A673 (cell line): ENCODE results near the gene DIPK1A. TPM values are rescaled to one million over a fixed set of nuclear protein-coding genes. Genes with fewer than 3 reads are reported as not detected.

ENCODE experiments used
- BruUV-seq: library from RNA; stranded (reverse); fragments of 400-500 nt; replicated peaks from 2 replicates; lab custom pipeline; 2021; lab: Mats Ljungman, UMichigan
- CTCF ChIA-PET: fragments of 300-600 bp; sonication (Branson Sonifier 250); formaldehyde crosslinking; loops from one replicate; lab custom pipeline; 2022; ENCODE audit warnings: antibody characterized with exemption; lab: Charles Lee
- POLR2A ChIA-PET: fragments of 300-600 bp; sonication (Branson Sonifier 250); formaldehyde crosslinking; loops from one replicate; lab custom pipeline; 2022; ENCODE audit warnings: antibody characterized with exemption; ENCODE audit not compliant: low non-redundant PET; lab: Charles Lee
- DNase-seq: peaks from one replicate; pipeline ENCODE4 v3.0.0-alpha.2; 2015; ENCODE audit warnings: low spot score
- H3K27ac ChIP-seq: fragments of 200-600 bp; sonication (generic); 2 replicates; pipeline ENCODE4 v1.5.1; 2016; ENCODE audit warnings: mixed run types, low read depth, mild to moderate bottlenecking, mixed read lengths, antibody characterized with exemption, low read length; ENCODE audit not compliant: poor library complexity, severe bottlenecking
- H3K27me3 ChIP-seq: fragments of 200-600 bp; sonication (generic); replicated peaks from 2 replicates; pipeline ENCODE4 v1.6.1; 2017; ENCODE audit warnings: mixed run types, low read depth, mild to moderate bottlenecking, mixed read lengths, antibody characterized with exemption, low read length; ENCODE audit not compliant: insufficient read depth, poor library complexity
- H3K36me3 ChIP-seq: fragments of 200-600 bp; sonication (generic); 2 replicates; pipeline ENCODE4 v1.6.1; 2016; ENCODE audit warnings: mixed run types, mild to moderate bottlenecking, mixed read lengths, antibody characterized with exemption, low read length; ENCODE audit not compliant: insufficient read depth, poor library complexity, severe bottlenecking
- H3K4me1 ChIP-seq: fragments of 200-600 bp; sonication (generic); 2 replicates; pipeline ENCODE4 v1.6.1; 2017; ENCODE audit warnings: mixed run types, mild to moderate bottlenecking, mixed read lengths, antibody characterized with exemption, low read length; ENCODE audit not compliant: insufficient read depth, poor library complexity, severe bottlenecking
- H3K4me3 ChIP-seq: fragments of 200-600 bp; sonication (generic); 2 replicates; pipeline ENCODE4 v1.5.1; 2016; ENCODE audit warnings: low read depth, mixed run types, mild to moderate bottlenecking, mixed read lengths, low read length; ENCODE audit not compliant: poor library complexity, severe bottlenecking
- H3K9me3 ChIP-seq: fragments of 200-600 bp; sonication (generic); 2 replicates; pipeline ENCODE4 v1.6.1; 2016; ENCODE audit warnings: mixed run types, low read depth, mild to moderate bottlenecking, mixed read lengths, antibody characterized with exemption, low read length; ENCODE audit not compliant: poor library complexity, severe bottlenecking
- EZH2 ChIP-seq: fragments of 200-600 bp; sonication (generic); IDR thresholded peaks from 2 replicates; pipeline ENCODE4 v1.6.1; 2017; ENCODE audit warnings: borderline replicate concordance, low read depth, mild to moderate bottlenecking, mixed read lengths, antibody characterized with exemption, low read length; ENCODE audit not compliant: poor library complexity, severe bottlenecking
- intact Hi-C: fragments of 100-400 bp; cut with micrococcal nuclease; formaldehyde crosslinking; loops from one replicate; pipeline ENCODE4 v1.10.0; 2022; ENCODE audit not compliant: unreplicated experiment
- total RNA-seq: library from RNA; stranded (reverse); gene quantifications from 2 replicates; pipeline ENCODE4 v1.2.3, GENCODE V29; 2021
- TF ChIP-seq, protein P1 (sequence below): fragments of 300-800, 200-600 bp; sonication (generic); conservative IDR thresholded peaks from 2 replicates; pipeline ENCODE4 v1.5.1; 2017; ENCODE audit warnings: low read depth, mild to moderate bottlenecking, antibody characterized with exemption, low read length, moderate library complexity, mixed read lengths

DIPK1A gene
- total RNA-seq, 1 experiment from 2014 or later: 10.9 TPM

DNA sequence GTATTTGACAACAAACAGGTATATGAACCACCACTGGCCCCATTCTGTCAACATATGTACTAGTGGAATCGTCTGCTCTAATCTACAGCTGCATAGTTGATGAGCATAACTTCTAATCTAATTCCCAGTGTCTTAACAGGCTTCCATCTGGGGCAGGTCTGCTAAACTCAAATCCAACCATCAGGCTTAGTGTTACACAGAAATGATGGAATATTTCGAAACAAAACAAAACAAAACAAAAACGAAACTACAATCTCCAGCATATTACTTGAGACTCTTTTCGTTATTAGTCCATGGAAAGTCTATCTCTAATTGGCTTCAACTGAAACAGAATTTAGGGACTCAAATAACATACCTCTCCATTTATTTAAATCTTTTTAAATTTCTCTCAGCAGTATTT, 37.6 kb downstream of the DIPK1A start:
- Histone ChIP-seq H3K36me3 (no peaks in the 10 kb centered on the region), H3K9me3 (no peaks in the 10 kb centered on the region), H3K27me3 (no peaks in the 10 kb centered on the region), H3K4me3 (no peak overlapping the region), H3K27ac (no peak overlapping the region), H3K4me1 (peaks cover 6% of the 10 kb centered on the region)
- intact Hi-C loops: no loop called here
- POLR2A ChIA-PET: no interaction called here
- TF ChIP-seq, protein P1, sequence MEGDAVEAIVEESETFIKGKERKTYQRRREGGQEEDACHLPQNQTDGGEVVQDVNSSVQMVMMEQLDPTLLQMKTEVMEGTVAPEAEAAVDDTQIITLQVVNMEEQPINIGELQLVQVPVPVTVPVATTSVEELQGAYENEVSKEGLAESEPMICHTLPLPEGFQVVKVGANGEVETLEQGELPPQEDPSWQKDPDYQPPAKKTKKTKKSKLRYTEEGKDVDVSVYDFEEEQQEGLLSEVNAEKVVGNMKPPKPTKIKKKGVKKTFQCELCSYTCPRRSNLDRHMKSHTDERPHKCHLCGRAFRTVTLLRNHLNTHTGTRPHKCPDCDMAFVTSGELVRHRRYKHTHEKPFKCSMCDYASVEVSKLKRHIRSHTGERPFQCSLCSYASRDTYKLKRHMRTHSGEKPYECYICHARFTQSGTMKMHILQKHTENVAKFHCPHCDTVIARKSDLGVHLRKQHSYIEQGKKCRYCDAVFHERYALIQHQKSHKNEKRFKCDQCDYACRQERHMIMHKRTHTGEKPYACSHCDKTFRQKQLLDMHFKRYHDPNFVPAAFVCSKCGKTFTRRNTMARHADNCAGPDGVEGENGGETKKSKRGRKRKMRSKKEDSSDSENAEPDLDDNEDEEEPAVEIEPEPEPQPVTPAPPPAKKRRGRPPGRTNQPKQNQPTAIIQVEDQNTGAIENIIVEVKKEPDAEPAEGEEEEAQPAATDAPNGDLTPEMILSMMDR: no peak
- no peak for TF ChIP-seq EZH2
- peak; percentile 41 for DNase-seq
- CTCF ChIA-PET: no interaction called here
- BruUV-seq: no TSS peak

DNA sequence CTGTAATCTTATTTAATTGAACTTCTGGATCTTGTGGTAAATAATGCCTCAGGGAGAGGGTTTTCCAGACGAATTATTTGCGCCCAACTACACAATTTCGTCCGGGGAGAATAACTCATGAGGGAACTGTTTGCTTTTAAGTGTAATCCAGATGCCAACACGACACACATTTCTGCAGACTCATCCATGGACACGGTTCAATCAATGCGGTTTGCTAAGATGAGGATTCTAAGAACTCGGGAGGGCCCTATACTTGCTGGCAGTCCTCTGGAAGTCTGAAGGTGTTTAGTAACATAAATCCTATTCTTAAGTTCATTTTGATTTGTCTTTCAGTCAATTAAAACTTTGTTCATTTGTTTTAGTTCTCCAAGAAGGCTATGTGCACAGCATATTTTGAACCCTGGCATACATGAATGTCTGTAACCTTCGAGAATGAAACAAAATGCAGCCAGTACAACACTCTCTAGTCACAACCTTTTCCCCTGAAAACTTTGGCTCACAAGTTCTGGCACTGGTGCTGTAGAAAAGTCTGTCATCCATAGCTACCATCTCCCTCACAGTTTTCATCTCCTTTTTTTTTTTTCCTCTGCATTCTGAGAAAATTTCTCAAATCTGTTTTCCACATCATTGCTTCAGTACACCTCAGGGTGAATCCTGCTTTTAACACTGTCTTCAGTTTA, 38.8 kb downstream of the DIPK1A start:
- POLR2A ChIA-PET: interaction anchor here (0.6 kb wide), 1 partner anchor 88 kb away, joined by 3 read pairs; no protein-coding TSS in a partner anchor

DNA sequence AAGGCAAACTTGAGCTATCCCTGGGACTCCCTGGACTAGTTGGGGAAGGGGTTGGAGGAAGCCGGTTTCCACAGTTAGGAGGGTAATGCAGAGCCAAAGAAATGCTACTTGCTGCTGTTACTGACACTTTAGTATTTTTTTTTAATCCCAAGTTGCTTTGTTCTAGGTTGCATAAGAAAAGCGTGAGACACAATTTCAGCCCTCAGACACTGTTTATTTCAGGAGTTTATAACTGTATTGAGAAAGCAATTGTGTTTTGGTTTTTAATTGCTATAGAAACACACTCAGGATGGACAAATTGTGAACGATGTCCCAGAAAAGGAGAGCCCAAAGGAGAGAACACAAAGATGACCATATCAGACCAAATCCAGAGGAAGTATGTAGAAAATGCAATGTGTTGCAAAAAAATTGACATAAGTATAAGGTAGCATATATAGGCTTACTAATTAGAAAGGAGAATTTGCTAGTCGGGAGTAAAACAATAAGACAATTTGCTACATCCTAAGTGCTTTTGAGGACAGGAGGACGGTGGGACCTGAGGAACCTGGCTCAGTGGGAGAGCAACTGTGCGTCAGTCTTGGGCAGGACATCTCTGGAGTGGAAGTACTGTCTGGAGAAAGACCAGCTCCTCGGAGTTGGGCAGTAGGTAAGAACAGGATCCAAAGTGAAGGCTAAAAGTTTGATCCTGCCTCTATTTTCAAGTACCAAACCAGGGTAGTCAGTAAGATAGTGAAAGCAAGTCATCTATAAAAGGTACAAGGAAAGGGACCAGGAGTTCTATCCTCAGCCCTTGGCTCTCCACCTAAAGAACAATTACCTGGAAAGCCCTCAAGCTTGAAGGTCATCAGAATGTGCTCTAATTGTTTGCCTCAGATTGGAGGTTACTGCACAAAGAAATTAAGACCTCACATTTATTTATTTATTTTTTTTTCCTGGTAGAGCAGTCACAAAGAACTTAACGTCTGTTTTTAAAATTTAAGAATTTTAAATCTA, 39.9 kb downstream of the DIPK1A start:
- BruUV-seq: no TSS peak
- H3K4me3 ChIP-seq: no peak overlapping the region
- no peak for DNase-seq
- H3K36me3 ChIP-seq: no peaks in the 10 kb centered on the region
- H3K27ac ChIP-seq: no peak overlapping the region
- TF ChIP-seq EZH2: no peak
- TF ChIP-seq, protein P1: no peak
- intact Hi-C loops: no loop called here
- ChIA-PET POLR2A (no interaction called here), CTCF (no interaction called here)
- H3K9me3 ChIP-seq: no peaks in the 10 kb centered on the region
- H3K4me1 ChIP-seq: peaks cover 5% of the 10 kb centered on the region
- no peaks in the 10 kb centered on the region for H3K27me3 ChIP-seq

More for the DNA sequence above, 38.8 kb downstream of the DIPK1A start:
- TSS peak; percentile 64 for BruUV-seq
- Histone ChIP-seq H3K36me3 (no peaks in the 10 kb centered on the region), H3K27ac (no peak overlapping the region), H3K9me3 (no peaks in the 10 kb centered on the region), H3K27me3 (no peaks in the 10 kb centered on the region), H3K4me3 (no peak overlapping the region), H3K4me1 (peaks cover 6% of the 10 kb centered on the region)
- TF ChIP-seq, protein P1: no peak
- TF ChIP-seq EZH2: no peak
- DNase-seq: peak; percentile 63
- CTCF ChIA-PET: no interaction called here
- intact Hi-C loops: no loop called here
